GM21528 (cell line): Measurements from ENCODE around the gene KCNJ6.

Experiments
- ATAC-seq: cut with Tn5 transposase; IDR thresholded peaks from one replicate; pipeline ENCODE4 v1.9.1; 2021; ENCODE audit warnings: mild to moderate bottlenecking, moderate library complexity; ENCODE audit not compliant: unreplicated experiment, low FRiP score

Gene KCNJ6

DNA sequence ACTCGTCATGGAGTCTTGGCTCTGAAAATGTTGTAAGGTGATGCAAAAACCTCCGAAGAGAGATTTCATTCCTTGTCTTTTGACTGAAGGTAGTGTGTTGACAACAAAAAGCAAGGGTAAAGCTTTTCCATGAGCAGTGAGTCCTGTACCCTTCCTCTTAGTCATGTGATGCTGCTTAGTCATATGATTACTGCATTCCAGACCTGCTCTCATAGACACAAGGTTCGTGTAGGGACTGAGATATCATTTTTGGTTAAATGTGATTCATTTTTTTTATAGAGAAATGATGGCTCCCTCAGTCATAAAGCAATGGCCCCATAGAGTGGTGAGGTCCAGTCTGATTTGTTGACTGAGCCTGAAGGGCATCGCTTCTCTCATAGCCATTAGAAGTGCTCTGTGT is 9.2 kb downstream of the KCNJ6 start:
- no peak for ATAC-seq

GRCh38 chr21:37905291-37905690 is 11.0 kb downstream of the KCNJ6 start:
- no peak for ATAC-seq

- ATAC-seq = no peak
Measured at GRCh38 chr21:37904856-37905255, 11.4 kb downstream of the KCNJ6 start.

- no peak for ATAC-seq
Measured at GRCh38 chr21:37903396-37903795, 12.9 kb downstream of the KCNJ6 start.

DNA sequence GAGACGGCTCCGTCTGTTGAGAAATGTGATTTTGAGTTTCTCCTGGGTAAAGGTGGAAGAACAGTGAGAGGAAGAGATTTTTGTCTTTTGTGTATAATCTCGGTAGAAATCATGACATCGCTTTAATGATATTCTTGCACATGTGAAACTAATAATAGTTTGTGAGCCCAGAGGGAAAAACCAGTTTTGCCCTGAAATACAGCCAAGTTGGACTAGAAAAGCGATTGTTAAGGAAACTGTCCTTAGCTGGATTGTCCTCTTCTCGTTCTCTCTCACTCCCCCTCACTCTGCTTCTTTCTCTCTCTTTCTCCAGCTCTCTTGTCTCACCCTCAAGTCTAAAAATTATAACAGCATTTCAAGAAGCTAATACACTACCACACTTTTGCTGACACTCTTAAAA is 17.1 kb downstream of the KCNJ6 start:
- no peak for ATAC-seq

DNA sequence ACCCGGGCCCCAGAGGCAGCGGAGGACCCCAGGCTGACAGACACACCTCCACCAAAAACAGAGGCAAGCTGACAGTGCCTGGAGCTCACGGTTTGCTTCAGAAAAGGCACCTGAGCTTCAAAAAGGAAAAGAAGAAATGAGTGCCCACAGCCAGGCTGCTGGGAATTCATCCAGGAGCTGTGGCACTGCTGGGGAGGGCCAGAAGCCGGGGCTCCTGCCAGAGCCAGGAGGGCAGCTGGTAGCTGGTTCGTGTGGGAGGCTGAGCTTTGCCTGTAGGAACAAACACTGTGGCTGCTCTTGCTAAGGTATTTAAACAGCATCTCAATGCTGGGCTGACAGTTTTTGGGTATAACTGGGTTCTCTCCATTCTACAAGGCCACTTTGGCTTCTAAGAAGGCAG is 19.5 kb downstream of the KCNJ6 start:
- ATAC-seq = no peak

GRCh38 chr21:37891972-37892371 is 24.3 kb downstream of the KCNJ6 start:
- no peak for ATAC-seq

GRCh38 chr21:37888659-37889058 is 27.6 kb downstream of the KCNJ6 start:
- no peak for ATAC-seq

DNA sequence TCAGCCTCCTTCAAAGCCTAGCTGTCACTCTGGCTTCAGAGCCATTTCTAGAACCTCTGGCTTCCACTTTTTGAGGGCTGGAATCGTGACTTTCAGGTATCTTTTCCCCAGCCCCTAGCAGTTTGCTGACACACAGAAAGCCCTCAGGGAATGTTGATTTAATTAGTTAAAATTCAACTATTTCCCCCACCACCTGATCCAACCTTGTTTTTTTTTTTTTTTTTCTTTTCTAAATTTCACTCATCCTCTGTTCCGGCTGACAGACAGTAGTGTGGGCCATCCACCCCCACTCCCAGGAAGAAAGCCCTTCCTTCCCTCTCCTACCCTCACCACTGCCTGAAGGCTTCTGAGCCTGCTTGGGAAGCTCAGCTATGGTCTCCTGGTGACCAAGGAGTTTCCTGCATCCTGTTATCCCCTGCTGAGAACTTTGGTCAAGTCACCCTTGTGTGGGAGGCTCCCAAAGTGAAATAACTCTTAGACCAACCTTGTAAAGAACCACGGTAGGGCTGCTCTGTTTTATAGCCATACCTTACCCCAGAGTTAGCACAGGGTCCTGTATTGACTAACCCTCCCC is 29.4 kb downstream of the KCNJ6 start:
- ATAC-seq = no peak

DNA sequence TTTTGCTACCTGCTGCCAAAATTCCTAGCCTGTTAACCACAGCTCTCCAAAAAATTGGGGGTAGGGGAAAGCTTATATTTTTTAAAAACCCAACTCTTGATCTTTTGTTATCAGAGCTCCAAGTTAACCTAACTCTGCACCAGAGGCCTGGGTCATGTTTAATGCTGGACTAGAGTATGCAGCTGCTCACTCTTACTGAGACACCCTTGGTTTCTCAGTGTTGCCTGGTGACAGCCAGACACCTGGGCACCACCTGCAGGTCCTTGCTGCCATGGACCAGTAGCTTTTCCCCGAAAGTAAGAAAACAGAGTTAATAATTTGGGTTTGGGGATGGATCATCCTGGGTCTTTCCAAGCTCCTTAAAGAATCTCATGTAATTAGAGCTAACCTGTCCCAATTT is 30.1 kb downstream of the KCNJ6 start:
- ATAC-seq = no peak

GRCh38 chr21:37878946-37879660 is 37.2 kb downstream of the KCNJ6 start:
- no peak for ATAC-seq

DNA sequence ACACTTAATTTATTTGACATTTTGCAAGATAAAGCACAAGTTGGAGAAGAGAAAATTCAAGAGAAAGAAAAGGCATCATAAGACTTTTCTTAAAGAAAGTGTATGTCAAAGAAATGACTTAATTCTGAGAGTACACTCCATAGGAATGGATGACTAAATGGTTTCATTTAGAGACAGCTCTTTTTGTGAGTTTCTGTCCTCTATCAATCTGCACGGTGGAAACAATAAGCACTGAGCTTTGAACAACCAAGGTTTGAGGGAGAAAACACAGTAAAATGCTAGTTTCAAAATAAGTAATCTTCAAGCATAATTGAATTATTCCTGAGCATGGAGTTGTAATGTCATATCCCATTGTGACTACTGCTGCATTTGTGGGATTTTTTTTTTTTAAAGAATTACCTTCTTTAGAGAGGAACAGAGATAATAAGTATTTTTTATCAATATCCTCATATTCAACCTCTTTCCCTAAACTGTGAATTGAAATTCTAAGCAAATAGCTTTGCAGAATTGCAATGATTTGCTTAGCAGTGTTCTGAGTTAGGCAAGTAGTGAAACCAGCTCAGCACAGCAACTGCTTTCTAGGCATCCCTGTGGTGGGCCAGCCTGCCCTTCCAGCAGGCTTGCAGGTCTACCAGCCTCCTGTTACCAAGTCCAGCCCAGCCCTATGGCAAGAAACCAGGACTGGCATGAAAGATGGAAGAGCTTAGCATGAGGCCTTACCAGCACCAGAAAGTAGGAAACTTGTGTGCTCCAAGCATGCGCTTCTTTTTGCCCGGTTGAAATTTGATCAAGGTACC is 38.2 kb downstream of the KCNJ6 start:
- no peak for ATAC-seq

- ATAC-seq = no peak
Measured at GRCh38 chr21:37877171-37877570, 39.1 kb downstream of the KCNJ6 start.

DNA sequence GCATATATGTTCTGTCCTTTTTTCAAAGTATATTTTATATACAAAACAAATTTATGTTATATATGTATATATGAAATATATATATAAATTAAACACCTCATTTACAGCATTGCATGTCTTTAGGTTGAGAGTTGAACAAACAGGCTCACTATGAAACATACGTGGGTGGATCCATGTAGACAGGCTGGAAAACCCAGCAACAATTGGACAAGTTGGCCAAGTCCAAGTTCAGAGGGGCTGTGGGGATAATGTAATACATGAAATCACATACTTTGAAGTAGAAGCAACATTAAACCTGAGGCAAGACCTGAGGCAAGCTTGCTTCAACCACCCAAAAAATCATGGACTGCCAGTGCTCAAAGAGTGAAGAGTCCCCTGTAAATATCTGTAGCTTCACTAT is 39.7 kb downstream of the KCNJ6 start:
- ATAC-seq = no peak

DNA sequence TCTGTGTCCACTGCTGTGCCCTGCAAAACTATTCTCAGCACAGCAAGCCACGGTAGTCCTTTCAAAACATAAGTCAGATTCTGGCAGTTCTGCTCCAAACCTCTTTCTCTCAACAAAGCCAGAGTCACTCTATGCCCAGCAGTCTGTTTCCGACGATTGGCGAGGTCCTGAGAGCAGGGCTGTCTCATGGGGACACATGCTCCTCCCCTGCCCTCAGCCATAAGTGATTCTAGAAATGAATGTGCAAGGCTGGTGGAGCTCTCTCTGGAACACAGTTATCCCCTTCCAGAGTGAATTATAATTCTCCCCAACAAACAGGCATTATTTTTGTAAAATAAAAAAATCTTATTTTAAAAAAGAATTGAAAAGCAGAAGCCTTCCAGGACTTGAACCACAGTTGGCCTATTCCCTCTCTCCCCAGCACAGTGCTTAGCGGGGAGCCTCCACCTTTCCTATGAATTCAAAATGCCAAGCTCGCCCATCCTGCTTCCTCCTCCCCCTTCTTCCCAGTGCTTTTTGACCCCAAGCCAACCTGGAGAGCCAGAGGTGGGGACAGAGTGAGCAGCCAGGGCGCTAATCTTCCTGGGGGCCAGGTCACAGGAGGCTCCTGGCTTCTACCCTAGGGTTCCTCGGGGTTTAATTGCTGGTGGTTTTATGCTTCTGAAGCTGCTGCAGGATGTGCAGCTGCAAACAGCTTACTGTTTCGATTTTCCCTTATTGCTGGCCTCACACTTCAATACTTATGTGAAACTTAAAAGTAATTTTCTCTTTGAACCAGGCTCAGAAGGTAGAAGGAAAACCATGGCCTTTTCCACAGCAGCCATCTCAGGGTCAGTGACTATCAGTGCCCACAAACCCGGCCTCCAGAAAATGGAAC is 41.1 kb downstream of the KCNJ6 start:
- ATAC-seq = no peak

DNA sequence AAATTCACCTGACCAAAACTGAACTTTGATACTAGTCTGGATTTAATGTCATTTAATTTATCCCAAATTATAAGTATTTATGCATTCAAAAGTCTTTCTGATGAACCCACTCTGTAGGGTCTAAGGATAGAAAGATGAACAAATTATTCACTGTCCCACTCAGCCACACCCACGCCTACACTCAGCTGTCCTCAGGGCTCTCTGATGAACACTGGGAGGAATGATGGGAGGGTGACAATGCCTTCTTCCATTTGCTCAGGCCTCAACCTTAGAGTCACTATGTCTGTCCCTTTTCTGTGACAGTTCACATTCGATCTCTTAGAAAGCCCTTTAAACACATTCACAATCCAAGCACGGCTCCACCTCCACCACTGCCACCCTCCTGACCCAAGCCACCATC is 41.8 kb downstream of the KCNJ6 start:
- no peak for ATAC-seq

DNA sequence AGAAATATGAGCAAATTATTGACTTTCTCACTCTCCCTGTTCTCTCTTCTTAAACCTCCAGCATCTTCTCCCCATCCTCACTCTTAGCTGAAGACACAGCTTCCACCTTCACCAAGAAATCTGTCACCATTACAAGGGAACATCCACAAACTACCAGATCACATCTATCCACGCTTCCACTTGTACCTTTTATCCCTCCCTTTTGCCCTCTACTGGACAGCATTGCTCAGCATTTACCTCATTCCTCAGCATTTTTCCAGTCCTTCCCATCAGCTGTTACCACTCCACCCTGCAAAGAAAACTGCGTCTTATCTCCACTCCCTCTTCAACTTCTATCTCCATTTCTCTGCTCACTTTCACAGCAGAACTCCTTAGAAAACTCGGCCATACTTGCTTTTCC is 42.6 kb downstream of the KCNJ6 start:
- no peak for ATAC-seq

GRCh38 chr21:37871121-37871862 is 45.0 kb downstream of the KCNJ6 start:
- no peak for ATAC-seq

DNA sequence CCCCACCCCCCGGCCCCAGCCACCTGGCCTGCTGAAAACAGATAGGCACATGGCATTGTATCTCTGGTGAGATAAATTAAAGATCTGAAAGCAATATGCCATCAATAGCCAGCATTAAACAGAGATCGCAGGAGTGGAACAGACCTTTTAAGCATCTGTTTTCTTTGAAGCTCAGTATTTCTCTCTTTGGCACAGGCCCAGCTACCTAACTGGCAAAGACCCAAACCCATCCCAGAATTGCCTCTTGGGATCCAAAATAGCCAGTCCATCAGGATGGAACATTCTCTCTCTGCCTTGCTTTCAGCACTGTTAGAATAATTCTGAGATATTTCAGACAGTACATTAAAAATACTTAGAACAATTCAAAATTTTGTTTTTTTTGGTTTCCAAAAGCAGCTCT is 46.0 kb downstream of the KCNJ6 start:
- no peak for ATAC-seq

DNA sequence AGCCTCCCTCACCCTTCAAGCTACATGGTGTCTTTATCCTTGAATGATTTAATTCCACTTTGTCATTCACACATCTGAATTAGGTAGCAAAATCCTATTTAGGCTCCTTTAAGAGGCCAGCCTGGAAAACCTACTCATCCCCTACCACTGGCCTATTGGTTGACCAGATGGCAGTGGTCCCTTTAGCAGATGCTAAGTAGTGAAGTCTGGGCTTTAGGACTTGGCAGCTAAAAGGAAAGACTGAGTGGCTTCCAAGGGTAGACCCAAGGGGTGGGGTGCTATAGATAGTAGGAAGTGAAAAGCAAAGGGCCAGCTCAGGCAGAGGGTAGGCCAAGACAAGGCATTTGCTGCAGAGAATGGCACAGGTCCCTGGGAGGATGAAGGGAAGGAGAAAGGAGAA is 46.6 kb downstream of the KCNJ6 start:
- ATAC-seq = no peak
